HG03139 (cell line): ENCODE measurements around the gene RET.
"Not testable (repeated sequence)": the region's sequence is repeated elsewhere in the genome, so short reads cannot be mapped to it uniquely, and the experiment has no call there.

ENCODE experiments used
- ATAC-seq: cut with Tn5 transposase; IDR thresholded peaks from one replicate; pipeline ENCODE4 v1.9.1; 2021; ENCODE audit not compliant: unreplicated experiment

Gene RET

GRCh38 chr10:43134126-43134905 lies 57.4 kb downstream of the RET start:
- ATAC-seq = no peak

DNA sequence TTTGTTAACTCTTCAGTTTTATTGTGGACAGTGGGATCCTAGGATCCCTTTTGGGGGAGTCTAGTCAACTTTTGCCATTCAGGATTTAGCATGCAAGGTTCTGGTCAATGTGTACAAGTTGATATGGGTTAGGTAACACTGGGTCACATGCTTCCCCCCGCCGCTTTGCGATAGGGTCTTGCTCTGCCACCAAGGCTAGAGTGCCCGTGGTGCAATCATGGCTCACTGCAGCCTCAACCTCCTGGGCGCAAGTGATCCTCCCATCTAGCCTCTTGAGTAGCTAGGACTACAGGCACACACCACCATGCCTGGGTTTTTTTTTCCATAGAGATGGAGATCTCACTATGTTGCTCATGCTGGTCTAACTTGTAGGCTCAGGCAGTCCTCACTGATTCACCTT lies 58.2 kb downstream of the RET start:
- no peak for ATAC-seq

- ATAC-seq = no peak
Measured at GRCh38 chr10:43135656-43136055, 58.8 kb downstream of the RET start.

DNA sequence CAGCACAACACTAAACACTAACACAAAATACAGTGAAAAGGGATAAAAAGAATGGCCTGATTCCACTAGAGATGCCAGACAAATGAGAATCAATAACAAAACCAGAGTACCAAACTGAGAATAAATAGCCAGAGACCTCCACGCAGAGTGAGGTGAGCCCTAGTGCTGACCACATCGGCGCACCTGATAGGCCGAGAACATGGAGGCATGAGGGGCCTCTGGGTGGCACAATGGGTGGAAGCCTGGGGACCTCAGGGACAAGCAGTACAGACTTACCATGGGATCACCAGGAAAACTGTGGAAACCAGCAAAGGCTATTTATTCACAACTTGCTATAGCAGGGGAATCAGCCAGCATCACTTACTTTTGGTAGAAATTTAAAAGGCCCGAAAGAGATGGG lies 59.6 kb downstream of the RET start:
- no peak for ATAC-seq

DNA sequence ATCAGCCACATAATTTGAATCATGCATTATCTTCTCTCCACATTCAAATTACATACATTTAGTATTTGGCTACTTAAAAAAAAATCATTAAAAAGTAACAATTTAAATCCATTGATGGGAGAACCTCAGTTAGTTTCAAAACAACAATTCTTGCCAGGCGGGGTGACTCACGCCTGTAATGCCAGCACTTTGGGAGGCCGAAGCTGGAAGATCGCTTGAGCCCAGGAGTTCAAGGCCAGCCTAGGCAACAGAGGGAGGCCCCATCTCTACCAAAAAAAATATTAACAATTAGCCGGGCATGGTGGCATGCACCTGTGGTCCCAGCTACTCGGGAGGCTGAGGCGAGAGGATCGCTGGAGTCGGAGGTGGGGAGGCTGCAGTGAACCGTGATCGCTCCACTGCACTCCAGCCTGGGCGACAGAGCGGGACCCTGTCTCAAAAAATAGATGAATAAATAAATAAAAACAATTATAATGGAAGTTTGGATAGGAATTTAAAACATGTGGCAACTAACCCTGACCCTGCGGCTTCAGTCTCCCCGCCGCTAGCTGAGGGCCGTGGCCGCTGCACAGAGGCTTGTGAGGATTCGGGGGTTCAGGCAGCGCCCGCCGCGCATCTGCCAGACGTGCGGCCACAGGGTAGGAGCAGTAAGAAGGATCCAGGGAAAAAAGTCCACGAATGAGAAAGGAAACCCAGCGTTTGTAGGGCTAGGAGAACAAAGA lies 60.3 kb downstream of the RET start:
- no peak for ATAC-seq

DNA sequence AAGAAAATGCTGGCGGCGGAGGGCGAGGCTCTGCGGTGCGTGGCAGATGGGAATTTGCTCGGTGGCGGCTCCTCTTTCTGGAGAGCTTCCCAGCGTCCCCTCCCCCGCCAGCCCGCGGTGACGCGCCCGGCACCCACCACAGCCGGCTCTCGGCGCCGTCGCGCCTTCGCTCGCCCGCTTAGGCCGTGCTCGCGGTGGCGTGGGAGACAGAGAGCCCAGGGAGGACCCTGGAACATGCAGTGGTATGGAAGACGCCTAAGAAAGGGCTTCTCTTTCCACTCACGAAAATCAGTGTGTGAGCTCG lies 60.8 kb downstream of the RET start:
- ATAC-seq = peak; percentile 15

DNA sequence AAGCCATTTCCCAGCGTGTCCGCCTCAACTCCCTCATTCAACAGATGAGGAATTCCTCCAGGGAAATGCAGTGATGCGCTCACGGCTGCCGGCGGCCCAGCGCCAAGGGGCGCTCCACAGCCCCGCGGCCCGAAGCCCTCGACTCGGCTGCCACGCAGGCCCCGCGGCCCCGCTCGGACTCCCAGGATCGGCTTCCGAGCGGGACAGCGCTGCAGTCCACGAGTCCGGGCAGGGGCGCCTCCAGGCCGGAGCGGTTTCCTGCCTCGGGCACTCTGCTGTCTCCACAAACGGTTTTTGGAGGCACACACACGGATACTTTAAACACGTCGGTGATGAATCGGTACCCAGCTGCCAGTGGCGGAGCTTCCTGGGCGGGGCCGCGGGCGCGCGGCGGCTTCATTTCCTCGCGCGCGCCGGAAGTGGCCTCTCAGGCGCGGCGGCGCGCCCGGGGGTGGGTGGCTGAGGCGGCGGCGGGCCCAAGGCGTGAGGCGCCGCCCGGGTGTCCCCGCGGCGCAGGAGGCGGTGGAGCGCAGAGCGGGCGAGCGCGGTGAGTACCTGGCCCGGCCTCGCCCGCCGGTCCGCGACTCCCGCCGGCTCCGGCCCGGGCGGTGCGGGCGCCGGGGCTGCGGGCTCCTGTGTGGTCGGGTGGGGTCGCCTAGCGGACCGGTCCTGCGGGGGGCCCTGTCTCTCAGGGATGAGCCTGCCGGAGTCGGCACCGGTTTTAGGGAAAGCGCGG lies 61.3 kb downstream of the RET start, which contains the start of gene CSGALNACT2:
CSGALNACT2 (plus strand) TSS at position 425 of the 736 bp plus-strand sequence. CDS start 16,705 bp downstream, outside the sequence.
- ATAC-seq = peak; percentile 72

- peak; percentile 35 for ATAC-seq
Measured at GRCh38 chr10:43138757-43139241, 61.9 kb downstream of the RET start.

DNA sequence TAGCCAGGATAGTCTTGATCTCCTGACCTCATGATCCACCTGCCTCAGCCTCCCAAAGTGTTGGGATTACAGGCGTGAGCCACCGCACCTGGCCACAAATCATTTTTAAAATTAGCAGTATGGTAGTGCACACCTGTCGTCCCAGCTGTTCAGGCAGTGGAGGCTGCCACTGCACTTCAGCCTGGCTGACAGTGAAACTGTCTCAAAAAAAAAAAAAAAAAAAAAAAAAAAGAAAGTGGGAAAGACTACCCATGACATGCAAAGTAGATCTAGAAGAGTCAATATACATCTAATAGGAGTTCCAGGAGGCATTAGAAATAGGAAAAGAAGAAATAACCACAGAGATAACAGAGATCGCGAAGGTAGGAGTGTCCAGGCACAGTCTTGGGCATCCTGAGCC lies 64.6 kb downstream of the RET start:
- ATAC-seq = no peak

DNA sequence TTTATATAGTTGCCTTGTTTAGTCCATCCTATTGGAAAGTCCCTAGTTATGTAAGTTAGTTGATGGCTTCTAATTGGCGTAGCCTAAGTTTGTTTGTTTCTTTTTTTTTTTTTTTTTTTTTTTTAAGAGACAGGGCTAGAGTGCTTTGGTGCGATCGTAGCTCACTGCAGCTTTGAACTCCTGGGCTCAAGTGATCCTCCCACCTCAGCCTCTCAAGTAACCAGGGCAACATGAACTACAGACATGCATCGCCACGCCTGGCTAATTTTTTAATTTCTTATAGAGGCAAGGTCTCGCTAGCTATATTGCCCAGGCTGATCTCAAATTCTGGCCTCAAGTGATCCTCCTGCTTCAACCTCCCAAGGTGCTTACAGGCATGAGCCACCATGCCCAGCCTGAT lies 68.4 kb downstream of the RET start:
- no peak for ATAC-seq

DNA sequence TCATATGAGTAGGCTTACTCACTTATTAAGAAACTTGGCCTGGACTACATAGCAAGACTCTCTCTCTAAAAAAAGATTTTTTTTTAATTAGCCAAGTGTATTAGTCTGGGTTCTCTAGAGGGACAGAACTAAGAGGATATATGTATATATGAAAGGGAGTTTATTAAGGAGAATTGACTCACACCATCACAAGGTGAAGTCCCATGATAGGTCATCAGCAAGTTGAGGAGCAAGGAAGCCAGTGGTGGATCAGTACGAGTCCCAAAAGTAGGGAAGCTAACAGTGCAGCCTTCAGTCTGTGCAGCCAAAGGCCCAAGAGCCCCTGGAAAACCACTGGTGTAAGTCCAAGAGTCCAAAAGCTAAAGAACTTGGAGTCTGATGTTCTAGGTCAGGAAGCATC lies 69.1 kb downstream of the RET start:
- ATAC-seq = not testable (repeated sequence)

DNA sequence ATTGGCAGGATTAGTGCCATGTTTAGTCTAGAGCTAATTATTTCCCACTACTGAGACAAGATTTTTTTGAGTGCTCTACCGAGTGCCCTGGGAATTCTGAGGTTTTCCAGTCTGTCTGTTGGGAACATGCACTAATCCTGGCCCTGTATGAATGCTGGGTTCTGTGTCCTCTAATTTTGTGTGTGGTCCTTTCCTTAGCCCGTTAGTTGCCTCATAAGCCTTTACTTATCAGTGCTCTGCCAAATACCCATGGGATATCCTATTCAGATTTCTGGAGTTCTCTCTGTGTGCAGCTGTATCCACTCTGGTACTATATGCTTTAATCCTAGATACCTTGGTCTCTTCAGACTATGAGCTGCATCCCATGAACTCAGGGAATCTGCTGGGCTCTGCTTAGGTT lies 74.5 kb downstream of the RET start:
- no peak for ATAC-seq

DNA sequence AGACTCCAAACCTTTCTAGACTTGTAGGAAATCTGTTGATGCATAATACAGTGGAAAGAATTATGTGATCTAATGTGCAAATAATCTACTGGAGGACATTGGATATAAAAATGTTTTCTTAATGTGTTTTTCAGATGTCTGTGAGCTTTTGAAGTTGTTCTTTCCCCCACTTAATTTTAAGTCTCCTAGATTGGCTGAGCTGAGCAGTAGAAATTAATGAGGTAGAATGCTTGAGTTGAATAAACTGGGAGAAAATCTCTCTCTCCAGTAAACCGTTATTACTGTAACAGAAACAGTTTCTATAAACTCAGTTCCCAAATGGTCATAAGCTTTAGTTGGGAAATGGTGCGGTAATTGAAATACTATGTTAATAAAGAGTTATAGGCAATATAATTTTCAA lies 77.0 kb downstream of the RET start:
- ATAC-seq = no peak

DNA sequence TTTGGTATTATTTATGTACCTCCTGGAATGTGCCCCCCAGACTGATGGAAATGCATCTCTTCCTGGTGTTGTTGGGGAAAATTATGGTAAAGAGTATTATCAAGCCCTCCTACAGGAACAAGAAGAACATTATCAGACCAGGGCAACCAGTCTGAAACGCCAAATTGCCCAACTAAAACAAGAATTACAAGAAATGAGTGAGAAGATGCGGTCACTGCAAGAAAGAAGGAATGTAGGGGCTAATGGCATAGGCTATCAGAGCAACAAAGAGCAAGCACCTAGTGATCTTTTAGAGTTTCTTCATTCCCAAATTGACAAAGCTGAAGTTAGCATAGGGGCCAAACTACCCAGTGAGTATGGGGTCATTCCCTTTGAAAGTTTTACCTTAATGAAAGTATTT lies 78.4 kb downstream of the RET start:
- no peak for ATAC-seq

DNA sequence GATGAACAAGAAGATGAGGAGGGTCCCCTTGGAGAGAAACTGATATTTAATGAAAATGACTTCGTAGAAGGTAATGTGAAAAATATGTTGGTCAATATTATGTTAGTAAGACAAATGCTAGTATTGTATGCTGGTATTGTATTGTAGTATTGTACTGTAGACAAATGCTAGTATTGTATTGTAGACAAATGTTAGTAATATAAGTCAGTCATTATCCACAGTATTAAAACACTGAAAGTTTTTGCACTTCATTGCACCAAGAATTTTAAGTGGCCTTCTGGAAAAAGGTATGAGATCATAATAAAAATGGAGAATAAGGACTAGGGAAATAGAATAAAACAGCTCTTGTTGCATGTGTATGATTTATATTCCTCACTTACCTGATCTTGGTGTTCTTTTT lies 78.9 kb downstream of the RET start:
- no peak for ATAC-seq

- no peak for ATAC-seq
Measured at GRCh38 chr10:43156590-43157341, 79.9 kb downstream of the RET start.

GRCh38 chr10:43158636-43159035 lies 81.8 kb downstream of the RET start:
- no peak for ATAC-seq

DNA sequence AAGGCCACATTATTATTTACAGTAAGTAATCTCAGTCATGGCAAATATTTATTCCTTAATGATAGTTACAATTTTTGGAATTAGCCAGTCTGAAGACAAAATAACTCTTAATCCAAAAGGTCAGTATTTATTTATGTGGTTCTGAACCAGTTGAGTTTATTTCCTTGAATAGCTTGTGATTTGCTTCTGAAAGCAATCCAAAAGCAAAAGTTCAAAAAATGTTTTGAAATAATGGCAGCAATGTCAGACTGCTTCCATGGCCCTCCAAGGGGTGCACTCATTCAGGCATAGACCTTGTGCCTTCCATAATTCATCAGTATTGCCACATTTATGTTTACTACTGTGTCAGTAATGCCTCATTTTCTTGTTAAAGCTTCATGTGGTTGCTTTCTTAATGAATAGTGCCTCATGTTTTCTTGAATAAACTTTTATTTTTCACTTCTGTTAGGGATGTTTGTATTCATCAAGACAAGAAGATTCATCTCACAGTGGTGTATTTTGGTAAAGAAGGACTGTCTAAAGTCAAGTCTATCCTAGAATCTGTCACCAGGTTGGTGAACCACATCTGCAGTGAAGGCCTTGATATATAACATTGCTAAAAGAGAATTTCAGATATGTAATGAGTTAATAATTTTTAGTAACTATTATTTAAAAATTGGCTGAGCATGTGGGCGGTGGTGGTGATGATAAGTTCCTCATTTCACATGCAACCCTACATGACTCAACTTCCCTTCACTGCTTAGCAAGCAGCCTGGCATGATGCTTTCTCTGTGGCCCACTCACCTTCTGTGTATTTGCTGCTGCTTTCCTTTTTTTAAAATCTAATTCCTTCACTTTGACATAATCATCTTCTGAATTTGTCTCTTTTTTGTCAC lies 83.4 kb downstream of the RET start:
- ATAC-seq = peak; percentile 44

DNA sequence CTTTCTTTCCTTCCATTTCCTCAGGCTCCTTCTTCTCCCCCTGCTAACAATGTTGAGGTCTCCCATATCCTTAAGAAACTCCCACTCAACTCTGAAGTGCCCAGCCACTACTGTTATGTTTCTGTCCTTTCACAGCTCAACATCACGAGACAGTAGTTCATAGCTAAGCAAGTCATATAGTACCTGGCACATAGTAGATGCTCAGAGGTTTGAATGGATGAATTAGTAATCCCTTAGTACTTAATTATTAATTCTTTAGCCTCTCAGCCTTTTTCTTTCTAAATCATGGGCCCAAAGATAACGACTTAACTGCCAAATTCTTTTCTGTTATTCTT lies 84.0 kb downstream of the RET start:
- peak; percentile 82 for ATAC-seq

GRCh38 chr10:43162604-43163003 lies 85.7 kb downstream of the RET start:
- ATAC-seq = no peak
